ENCODE measurements around the gene LAT.
"Not testable (repeated sequence)": the region's sequence is repeated elsewhere in the genome, so short reads cannot be mapped to it uniquely, and the experiment has no call there.

LAT gene, protein sequence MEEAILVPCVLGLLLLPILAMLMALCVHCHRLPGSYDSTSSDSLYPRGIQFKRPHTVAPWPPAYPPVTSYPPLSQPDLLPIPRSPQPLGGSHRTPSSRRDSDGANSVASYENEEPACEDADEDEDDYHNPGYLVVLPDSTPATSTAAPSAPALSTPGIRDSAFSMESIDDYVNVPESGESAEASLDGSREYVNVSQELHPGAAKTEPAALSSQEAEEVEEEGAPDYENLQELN

DNA sequence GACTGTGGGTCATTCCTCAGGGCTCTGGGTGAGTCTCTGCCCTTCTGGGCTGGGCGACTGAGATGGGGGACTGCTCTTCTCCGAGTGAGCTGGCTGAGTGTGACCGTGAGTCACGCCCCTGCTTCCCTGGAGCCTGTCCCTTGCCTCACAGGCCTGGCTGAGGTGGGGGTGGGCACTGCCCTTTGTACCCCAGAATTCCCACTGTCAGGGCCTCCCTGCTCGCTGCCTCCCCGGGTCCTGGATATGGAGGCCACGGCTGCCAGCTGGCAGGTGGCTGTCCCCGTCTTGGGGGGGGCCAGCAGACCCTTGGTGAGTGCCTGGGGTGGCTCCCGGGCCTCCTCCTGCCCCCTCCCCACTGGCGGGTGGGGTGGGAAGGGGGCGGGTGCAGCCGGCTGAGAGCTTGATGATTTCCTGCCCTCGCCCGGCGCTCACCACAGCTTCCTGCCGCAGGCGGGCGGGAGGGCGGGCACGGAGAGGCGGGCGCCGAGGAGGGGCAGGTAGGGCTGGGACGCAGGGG is at the start of gene LAT:
Gene LAT, plus strand, starts transcription at position 434 of the 517 bp plus-strand sequence. CDS start 366 bp downstream, outside the sequence.
- DNase-seq = no peak

DNA sequence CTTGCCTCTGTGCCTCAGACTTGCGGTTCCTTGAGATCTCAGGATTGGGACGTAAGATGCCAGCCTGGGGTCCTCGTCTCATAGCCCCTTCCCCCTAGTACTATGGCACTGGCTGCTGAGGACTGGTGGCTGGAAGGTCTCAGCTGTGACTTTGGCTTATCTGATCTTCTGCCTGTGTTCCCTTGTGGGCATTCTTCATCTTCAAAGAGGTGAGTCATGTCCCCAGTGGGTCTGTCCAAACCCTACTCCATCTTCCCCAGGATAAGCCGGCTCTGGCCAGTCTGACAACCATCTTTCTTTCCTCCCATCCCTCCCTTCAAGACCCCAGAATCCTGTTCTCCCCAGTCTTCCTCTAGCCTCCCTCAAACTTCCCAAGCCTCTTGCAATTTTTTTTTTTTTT is 49.5 kb upstream of the LAT start:
- DNase-seq = no peak

DNA sequence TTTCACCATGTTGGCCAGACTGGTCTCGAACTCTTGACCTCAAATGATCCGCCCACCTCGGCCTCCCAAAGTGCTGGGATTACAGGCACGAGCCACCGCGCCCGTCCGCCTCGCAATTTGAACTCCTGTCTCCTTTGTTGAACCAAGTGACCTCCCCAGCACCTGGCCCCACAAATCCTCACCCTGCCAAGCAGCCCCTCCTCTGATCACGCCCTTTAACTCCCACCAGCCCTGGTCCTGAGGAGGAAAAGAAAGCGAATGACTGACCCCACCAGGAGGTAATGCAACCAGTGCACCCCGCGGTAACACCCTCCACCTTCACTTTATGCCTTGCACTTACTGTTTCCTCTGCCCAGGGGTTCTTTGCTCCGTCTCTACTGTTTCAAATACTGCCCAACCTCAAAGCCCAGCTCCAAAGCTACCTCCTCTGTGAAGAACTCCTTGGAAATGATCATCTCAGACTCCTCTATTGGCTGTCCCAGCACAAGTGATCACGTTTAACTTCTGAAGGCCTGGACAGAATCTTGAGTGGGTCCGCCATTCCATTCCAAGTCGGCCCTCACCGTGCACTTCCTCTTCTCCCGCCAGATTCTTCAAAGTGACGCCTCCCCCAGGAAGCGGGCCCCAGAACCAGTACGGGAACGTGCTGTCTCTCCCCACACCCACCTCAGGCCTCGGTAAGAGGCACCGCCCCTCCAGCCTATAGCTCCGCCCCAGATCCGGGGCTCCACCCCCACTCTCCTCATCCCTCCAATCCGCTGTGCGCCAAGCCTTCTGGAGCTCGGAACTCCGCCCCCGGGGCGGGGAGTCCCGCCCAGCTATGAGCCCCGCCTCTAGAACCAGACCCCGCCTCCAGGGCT is 48.7 kb upstream of the LAT start:
- peak; percentile 82 for DNase-seq

DNA sequence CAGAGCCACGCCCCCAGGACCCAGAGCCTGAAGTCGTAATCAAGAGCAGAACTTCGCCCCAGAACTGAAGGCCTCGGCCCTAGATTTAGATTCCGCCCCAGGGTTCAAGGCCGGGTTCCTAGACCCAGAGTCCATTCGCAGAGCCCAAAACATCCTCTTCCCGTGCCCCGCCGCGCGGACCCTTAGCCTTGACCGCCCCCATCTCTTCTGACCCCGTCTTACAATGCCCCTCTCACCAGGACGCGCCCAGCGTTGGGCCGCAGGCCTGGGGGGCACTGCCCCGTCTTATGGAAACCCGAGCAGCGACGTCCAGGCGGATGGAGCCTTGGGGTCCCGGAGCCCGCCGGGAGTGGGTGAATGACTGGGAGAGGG is 48.1 kb upstream of the LAT start:
- no peak for DNase-seq

DNA sequence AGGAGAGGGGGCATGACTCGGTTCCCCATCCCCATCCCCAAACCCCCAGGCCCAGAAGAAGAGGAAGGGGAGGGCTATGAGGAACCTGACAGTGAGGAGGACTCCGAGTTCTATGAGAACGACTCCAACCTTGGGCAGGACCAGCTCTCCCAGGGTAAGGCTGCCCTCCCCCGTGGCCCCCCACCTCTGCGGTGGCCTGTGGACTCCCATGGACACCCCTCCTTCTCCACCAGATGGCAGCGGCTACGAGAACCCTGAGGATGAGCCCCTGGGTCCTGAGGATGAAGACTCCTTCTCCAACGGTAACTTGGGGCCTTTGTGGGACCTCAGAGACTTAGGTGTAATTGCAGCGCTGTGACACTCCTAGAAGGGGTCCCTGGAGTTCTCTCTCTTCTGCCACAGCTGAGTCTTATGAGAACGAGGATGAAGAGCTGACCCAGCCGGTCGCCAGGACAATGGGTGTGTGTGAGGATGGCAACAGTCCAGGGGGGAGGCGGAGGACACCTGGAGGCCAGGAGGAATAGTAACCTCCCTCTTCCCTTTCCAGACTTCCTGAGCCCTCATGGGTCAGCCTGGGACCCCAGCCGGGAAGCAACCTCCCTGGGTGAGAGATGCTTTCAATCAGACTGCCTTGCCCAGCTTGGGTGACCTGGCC is 47.5 kb upstream of the LAT start:
- DNase-seq = no peak

DNA sequence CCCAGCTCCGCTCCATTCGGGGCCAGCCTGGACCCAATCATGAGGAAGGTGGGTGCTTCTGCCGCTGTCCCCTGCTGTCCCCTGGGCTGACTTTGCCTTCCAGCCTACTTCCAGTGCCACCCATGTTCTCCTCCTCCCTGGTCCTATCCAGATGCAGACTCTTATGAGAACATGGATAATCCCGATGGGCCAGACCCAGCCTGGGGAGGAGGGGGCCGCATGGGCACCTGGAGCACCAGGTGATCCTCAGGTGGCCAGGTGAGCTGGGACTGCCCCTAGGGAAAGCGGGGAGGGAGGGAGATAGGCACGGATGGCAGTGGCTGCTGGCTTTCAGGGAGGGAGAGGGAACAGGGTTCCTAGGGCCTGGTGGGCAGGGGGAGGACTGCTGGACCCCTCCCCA is 46.1 kb upstream of the LAT start:
- DNase-seq = no peak

DNA sequence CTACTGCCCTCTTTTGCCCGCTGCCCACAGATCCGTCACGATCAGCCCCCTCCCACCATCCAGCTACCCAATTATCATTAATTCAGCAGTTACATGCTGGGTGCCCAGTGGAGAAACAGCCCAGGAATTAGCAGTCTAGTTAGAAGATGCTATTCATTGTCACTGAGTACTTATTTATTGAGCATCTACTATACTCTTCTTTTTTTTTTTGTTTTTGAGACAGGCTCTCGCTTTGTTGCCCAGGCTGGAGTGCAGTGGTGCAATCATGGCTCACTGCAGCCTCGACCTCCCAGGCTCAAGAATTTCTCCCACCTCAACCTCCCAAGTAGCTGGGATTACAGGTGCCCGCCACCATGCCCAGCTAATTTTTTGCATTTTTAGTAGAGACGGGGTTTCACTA is 45.0 kb upstream of the LAT start:
- DNase-seq = not testable (repeated sequence)

DNA sequence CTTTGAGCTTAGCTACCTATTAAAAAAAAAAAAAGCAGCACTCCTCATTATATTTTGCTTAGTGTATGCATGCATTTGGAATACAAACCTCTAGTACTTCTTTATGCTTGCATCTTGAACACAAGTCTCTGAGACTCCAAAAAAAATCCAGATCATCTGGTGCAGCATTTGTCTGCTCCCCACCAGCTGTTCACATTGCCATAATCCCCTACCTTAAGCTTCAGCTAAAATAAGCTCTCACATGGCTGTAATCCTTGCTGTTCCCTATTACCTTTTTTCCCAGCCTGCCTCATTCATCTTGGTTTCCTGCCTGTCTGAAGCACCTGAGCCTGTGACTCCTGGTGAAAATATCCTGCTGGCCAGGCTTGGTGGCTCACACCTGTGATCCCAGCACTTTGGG is 41.6 kb upstream of the LAT start:
- no peak for DNase-seq

DNA sequence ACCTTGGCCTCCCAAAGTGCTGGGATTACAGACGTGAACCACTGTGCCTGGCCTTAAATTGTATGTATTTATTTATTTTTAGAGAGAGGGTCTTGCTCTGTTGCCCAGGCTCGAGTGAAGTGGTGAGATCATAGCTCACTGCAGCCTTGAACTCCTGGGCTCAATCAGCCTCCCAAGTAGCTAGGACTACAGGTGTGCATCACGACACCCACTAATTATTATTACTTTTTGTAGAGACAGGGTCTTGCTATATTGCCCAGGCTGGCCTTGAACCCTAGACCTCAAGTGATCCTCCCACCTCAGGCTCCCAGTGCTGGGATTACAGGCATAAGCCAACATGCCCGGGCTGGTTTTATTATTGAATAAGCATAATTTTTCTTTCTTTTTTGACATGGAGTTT is 38.2 kb upstream of the LAT start:
- no peak for DNase-seq

DNA sequence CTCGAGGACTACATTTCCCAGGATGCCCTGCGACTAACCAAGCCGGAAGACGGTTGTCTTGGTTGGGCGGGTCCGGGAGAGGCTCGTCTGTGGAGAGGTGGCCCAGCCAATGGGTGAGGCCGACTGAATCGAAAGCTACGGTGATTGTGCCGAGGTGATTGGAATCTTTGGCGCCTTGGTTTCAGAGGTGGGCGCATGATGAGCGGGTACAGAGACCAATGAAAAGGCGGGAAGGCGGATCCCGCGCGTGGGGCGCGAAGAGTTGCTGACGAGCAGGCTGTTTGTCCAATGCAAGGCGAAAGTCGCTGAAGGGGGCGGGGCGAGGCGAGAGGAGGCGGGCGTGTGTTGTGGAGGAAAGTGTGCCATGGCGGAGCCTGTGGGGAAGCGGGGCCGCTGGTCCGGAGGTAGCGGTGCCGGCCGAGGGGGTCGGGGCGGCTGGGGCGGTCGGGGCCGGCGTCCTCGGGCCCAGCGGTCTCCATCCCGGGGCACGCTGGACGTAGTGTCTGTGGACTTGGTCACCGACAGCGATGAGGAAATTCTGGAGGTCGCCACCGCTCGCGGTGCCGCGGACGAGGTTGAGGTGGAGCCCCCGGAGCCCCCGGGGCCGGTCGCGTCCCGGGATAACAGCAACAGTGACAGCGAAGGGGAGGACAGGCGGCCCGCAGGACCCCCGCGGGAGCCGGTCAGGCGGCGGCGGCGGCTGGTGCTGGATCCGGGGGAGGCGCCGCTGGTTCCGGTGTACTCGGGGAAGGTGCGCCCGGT is 34.0 kb upstream of the LAT start, which contains the start of gene NFATC2IP:
Gene NFATC2IP, plus strand, starts transcription at position 290 of the 762 bp plus-strand sequence. Its CDS starts 75 bp downstream, at position 365.
- DNase-seq = peak; percentile 100

DNA sequence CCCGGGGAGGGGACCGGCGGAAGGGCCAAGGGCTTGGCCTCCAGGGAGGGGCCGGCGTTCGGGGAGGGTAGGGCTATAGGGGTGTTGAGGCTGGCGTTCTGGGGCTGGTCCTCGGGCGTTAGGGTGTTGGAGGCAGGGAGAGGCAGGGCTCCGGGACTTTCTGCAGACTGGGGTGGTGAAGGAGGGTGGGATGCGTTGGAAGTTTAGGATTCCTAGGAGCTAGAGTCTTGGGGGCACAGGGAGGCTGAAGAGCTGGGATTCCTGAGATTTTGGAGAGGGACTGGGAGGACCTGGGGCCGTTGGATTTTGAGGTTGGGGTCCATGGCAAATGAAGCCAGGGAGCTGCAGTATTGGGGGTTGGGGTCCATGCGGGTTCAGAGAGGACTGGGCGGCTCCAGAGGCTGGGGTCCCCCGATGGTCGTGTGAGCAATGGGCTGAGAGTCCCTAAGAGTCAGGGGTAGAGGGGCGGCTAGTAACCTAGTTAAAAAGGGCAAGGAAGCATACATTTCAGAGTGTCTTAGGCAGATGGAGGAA is 33.4 kb upstream of the LAT start:
- DNase-seq = no peak

DNA sequence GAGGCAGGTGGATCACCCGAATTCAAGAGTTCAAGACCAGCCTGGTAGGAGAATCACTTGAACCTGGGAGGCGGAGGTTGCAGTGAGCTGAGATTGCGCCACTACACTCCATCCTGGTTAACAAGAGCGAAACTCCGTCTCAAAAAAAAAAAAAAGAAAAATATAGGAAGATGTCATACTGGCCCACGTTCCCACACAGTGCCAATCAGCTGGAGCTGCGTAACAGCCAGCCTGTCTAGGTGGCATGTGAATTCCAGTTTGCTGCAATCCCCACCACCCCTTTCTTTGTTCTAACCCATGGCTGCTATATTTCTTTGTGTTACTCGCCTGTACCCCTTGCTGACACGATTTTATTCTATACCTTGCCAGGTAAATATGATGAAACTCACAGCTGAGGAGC is 26.6 kb upstream of the LAT start:
- DNase-seq = no peak

DNA sequence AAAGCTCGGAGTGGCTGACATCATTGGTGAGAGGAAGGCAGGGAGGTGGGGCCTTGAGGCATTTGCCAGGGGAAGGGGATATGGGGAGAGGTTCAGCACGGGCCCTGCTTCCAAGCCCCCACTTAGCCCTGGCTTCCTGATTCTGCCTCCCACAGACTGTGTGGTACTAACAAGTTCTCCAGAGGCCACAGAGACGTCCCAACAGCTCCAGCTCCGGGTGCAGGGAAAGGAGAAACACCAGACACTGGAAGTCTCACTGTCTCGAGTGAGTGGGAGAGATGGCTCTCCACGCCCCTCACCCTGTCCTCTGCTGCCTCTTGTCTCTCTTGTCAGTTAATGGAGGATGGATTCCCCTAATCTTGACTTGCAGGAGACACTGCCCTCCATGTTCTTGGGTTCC is 26.0 kb upstream of the LAT start:
- DNase-seq = no peak

DNA sequence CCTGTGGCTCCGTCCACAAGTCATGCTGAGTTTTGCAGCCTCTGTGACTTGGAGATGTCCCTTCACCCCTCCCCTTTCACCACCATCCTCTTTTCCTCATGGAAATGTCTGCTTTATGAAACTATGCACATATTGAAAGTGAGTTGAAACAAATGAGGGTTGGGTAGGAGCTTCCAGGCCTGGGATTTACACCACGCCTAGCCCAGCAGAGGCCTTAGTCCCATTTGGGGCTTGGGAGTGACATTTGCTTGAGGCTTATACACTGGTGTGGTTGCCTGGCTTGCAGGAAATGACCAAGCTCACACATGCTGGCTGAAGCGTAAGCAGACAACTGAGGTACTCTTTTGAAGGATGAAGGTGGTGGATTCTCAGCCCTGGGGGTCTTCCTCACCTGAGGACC is 20.8 kb upstream of the LAT start:
- no peak for DNase-seq

DNA sequence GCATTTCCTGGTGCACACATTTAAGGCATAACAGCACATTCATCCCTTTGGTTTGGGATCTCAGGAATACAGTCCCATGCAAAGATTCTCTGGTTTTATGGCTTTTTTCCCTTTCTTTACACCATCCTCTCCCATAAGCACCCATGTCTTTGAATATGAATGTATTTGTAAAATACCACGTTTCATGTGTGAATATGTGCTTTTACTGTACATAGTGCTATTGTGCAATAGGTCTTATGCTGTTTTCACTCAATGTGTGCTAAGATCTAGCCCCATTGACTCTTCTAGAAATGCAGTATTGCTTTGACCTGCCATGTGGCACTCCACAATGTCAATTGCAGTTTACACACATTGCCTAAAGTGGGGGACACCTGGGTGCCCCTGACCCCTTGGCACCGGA is 20.4 kb upstream of the LAT start:
- no peak for DNase-seq

DNA sequence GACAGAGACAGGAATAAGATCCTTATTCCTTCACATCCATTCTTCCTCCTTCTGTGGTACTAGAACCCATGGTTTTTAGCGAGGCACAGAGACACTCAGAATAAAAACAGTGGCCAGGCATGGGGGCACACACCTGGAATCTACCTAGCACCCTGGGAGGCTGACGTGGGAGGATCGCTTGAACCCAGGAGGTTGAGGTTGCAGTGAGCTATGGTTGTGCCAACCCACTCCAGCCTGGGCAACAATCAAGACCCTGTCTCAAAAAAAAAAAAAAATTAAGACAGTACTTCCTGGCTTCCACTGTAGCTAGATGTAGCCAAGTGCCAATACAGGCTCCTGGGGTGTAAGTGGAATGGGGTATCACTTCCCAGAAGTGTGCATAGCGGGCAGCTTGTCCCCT is 17.7 kb upstream of the LAT start:
- DNase-seq = no peak

DNA sequence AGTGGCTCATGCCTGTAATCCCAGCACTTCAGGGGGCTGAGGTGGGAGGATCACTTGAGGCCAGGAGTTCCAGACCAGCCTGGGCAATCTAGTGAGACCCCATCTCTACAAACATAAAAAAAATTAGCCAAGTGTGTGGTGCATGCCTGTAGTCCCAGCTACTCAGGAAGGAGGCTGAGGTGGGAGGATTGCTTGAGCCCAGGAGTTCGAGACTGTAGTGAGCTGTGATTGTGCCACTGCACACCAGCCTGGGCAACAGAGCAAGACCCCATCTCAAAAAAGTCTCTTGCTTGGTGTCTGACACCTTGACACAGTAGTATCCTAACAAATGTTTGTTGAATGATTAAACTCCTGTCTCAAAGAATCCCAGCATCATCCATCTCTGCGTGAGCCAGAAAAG is 15.2 kb upstream of the LAT start:
- not testable (repeated sequence) for DNase-seq

DNA sequence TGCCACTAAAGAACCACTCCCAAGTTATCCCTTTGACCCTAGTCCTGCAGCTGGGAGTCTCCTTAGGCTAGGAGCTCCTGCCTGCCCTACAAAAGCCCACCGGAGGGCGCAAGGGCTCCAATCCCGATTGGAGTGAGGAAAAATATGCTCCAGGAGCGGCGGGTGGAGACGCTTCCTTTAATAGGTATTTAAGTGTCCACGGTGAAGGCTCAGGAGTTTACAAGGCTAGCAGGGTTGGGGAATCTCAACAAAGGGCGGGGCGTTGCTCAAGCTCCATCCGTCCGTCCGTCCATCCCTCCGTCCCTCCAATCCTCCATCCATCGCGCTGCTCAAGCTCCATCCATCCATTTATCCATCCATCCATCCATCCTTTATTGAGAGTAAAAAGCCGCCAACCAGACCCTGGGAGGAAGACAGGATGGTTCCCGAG is 10.8 kb upstream of the LAT start:
- peak; percentile 70 for DNase-seq

DNA sequence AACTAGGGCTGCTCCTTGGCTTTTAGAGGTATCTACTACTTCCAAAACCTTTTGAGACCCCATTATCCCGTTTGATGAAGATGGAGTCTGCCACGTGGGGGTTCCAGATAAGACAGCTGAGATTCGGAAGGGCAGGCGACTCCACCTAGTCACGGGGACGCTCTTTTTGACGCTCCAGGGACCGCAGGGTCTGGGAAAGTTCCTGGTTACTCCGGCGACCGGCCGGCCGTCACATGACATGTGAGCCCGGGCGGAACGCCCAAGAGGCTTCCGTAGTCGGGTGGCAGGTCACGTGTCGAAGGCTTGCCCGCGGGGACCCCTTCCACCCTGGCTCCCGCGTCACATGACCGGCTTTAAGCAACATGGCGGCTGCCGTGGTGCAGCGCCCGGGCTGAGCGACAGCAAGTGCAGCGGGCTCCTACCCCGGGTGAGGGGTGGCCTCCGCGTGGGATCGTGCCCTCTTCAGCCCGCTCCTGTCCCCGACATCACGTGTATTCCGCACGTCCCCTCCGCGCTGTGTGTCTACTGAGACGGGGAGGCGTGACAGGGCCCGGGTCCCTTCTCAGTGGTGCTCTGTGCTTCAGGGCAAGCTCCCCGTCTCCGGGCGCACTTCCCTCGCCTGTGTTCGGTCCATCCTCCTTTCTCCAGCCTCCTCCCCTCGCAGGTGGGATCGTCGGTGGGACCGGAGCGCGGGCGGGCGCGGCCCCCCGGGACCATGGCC is 10.3 kb upstream of the LAT start, which contains the start of gene SPNS1:
Gene SPNS1, plus strand, starts transcription at position 342 of the 721 bp plus-strand sequence. Its CDS starts 374 bp downstream, at position 716.
- DNase-seq = peak; percentile 98

DNA sequence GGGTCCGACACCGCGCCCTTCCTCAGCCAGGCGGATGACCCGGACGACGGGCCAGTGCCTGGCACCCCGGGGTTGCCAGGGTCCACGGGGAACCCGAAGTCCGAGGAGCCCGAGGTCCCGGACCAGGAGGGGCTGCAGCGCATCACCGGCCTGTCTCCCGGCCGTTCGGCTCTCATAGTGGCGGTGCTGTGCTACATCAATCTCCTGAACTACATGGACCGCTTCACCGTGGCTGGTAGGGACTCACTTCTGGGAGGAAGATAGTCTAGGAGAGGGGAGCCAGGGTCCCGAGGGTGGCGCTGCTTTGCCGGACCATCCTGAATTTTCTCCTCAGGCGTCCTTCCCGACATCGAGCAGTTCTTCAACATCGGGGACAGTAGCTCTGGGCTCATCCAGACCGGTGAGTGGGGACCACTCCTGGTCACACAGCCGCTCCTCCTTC is 9.7 kb upstream of the LAT start:
- no peak for DNase-seq
